Sigmoid colon (tissue), 4 donors: Measurements from ENCODE around the gene KDM3B.

Source experiments
- CTCF ChIP-seq, 4 experiments: fragments of 450-650 bp in 3 of 4; fragments of 200-600 bp in 1 of 4; IDR thresholded peaks; one replicate each; pipeline ENCODE4 v1.5.1; 2016 to 2019; ENCODE audit warnings: antibody characterized with exemption in 4 of 4, mild to moderate bottlenecking in 3 of 4, moderate library complexity in 2 of 4
- EP300 ChIP-seq, 4 donors: sonication (generic); formaldehyde crosslinking; IDR thresholded peaks; one replicate each; pipeline ENCODE4 v1.6.1; 2017; ENCODE audit warnings: antibody characterized with exemption in 4 of 4
- POLR2A ChIP-seq, 2 donors: fragments of 450-650 bp; IDR thresholded peaks; one replicate each; pipeline ENCODE4 v1.6.1; 2016; ENCODE audit warnings: antibody characterized with exemption in 2 of 2, mild to moderate bottlenecking in 2 of 2, moderate library complexity in 2 of 2

DNA sequence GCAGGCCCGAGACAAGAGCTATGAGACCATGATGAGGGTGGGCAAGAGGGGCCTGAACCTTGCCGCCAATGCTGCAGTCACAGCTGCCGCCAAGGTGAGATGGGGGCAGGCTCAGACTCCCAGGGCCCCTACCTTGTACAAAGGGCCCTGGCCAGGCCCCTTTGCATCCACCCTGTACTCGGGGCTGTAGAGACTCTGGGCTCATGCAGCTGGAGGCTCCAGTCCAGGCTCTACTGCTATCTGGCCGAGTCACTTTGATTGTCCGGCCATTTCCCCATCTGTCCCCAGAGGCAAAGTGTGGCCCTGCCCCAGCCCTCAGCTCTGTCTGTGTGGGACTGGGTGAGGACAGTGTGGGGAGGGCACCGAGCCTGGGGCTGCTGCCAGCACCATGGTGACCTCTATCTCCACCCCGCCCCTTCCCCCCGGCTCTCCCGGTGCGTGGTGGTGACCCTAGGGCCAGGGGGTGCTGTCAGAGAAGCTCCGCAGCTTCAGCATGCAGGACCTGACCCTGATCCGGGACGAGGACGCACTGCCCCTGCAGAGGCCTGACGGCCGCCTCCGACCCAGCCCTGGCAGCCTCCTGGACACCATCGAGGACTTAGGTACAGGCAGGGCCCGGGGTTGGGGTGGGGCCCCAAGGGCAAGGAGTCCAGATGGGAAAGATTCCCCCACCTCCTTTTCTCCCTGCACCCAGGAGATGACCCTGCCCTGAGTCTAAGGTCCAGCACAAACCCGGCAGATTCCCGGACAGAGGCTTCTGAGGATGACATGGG lies 92.5 kb downstream of the KDM3B start:
- no peak for TF ChIP-seq CTCF (IDR thresholded peaks at IDR 0.05)
- no peak for TF ChIP-seq POLR2A (IDR thresholded peaks at IDR 0.05)
- TF ChIP-seq EP300 (IDR thresholded peaks at IDR 0.05): no peak
